A172 (cell line): ENCODE data around the gene ZSCAN12. TPM values are rescaled to one million over a fixed set of nuclear protein-coding genes. Genes with fewer than 3 reads are reported as not detected.
A peak's percentile ranks its signal among the peaks of the same experiment; 100 is the strongest.
"Not testable (repeated sequence)": the region's sequence is repeated elsewhere in the genome, so short reads cannot be mapped to it uniquely, and the experiment has no call there.

Experiments
- DNase-seq: peaks from one replicate; pipeline ENCODE4 v3.0.0-alpha.2; 2015; ENCODE audit warnings: low spot score
- total RNA-seq: library from RNA; depleted of rRNA; stranded (reverse); fragments of >200 nt; shearing (Covaris generic); gene quantifications from 2 replicates; pipeline ENCODE4 v1.2.3, GENCODE V29; 2014; rRNA removed

ZSCAN12 gene
- total RNA-seq = 5.3 and 7.3 TPM in 2 replicates

DNA sequence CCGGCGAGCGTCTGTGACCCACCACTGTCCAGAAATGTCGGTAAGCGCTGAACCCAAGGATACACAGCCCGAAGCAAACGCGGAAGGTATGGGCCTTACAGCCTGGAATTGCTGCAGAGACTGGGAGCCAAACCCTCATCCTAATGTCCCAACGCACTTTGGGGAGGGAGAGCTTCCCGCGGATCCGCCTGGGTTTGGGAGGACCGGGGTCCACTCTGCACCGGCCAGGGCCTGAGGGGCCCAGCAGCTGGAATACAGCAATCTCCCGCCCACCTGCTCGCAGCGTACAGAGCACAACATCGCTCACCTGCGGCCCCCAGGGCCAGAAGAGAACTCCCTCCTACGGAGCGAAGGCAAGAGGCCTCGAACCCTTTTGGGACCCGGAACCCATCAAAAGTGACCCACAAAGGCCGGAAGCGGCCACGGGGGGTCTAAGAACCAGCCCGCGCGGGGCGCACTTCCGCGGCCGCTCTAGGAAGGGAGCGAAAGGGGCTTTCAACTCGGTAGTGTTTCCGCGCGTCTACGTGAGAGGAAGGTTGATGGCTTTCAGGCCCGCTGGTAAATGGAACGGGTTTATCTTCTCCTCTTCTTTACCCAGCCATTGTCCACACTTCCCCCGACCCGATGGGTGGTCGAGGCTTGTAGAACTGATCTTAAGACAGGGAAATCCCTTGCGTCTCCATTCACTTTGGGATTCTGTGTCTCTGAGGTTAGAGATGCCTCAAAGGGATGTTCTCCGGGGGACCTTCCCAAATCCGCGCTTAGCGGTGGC is at the start of gene ZSCAN12:
ZSCAN12 (minus strand) TSS at position 398 of the 772 bp plus-strand sequence. CDS start 1,342 bp downstream, outside the sequence.
- DNase-seq = peak; percentile 67

DNA sequence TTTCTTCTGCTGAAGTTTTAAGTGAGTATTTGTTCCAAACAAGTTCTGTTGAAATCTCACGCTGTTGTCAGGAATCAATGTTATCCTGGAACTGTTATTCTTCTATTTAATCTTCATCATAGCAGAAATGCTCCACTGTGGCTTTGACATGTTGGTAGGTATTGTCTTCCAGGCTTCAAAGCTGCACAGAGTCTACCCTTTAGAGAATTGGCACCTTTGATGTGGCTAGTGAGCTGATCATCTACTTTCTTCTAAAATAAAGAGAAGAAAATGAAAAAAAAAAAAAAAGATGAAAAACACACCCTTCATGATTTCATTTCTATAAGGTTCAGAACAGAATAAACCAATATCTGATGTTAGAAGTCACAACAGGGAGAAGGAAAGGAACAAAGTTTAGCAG is 49.5 kb upstream of the ZSCAN12 start:
- DNase-seq = no peak

GRCh38 chr6:28447512-28447906 is 48.0 kb upstream of the ZSCAN12 start:
- DNase-seq = not testable (repeated sequence)

GRCh38 chr6:28446818-28447511 is 47.4 kb upstream of the ZSCAN12 start:
- DNase-seq = no peak

DNA sequence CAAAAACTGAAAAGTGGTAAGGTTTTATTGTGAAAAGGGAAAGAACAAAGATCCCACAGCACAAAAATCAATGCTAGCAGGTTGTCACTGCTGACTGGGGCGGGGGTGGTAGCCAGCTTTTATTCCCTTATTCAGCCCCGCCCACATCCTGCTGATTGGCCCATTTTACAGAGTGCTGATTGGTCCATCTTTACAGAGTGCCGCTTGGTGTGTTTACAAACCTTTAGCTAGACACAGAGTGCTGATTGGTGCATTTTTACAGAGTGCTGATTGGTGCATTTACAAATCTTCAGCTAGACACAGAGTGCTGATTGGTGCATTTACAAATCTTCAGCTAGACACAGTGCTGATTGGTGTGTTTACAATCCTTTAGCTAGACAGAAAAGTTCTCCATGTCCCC is 45.2 kb upstream of the ZSCAN12 start:
- DNase-seq = peak; percentile 23

GRCh38 chr6:28443112-28443773 is 43.7 kb upstream of the ZSCAN12 start, which contains the start of gene ZSCAN23:
Gene ZSCAN23 (minus strand): TSS chr6:28443491. CDS start chr6:28436266, 7,225 bp downstream.
- DNase-seq = peak; percentile 82

- no peak for DNase-seq
These were observed 43.0 kb upstream of the ZSCAN12 start for GRCh38 chr6:28442586-28442985.

- no peak for DNase-seq
These were observed 36.9 kb upstream of the ZSCAN12 start for GRCh38 chr6:28436404-28436803.

GRCh38 chr6:28433119-28433518 is 33.6 kb upstream of the ZSCAN12 start:
- no peak for DNase-seq

- no peak for DNase-seq
These were observed 30.2 kb upstream of the ZSCAN12 start for GRCh38 chr6:28429781-28430180.

- DNase-seq = no peak
These were observed 26.5 kb upstream of the ZSCAN12 start for GRCh38 chr6:28425944-28426541.

- peak; percentile 39 for DNase-seq
These were observed 24.6 kb upstream of the ZSCAN12 start for GRCh38 chr6:28424163-28424562.

DNA sequence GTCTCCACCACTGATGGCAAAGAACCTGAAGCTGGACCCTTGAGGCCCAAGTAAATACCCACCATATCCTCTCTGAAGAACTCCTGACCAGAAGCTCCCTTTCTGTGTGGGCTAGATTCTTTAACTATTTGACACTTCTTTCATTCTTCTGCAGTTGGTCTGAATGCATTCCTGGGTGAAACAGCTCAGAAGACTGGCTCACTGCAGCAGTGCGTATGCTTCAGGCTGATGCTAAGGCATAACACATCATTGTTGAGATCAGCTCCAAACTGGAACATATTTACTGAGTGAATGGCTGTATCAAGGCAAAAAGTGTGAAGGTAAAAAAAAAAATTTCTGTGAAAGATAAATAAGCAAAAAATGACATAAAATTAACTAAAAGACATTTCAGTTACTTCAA is 24.0 kb upstream of the ZSCAN12 start:
- no peak for DNase-seq

DNA sequence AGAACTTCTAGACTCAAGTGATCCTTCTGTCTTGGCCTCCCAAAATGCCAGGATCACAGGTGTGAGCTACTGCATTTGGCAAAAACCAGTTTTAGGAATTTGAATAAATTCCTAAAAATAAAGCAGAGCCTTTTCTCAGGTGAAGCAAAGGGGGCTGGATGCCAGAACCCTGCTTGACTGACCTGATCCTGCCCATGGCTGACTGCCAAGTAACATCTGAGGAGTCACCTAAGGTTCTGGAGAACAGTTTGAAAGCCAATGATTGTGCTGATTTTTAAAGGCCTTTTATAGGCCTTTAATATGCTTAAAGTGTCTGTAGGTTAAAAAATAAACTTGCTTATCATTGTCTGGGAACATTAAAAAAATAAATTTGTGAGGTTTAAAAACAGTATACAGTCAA is 14.1 kb upstream of the ZSCAN12 start:
- DNase-seq = no peak

DNA sequence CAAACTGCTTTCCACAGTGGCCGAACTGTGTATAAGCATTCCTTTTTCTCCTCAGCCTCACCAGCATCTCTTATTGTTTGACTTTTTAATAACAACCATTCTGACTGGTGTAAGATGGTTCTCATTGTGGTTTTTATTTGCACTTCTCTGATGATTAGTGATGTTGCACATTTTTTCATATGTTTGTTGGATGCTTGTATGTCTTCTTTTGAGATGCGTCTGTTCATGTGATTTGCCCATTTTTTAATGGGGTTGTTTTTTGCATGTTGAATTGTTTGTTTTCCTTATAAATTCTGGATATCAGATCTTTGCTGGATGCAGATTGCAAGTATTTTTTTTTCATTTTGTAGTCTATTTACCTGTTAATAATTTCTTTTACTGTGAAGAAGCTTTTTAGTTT is 11.2 kb upstream of the ZSCAN12 start:
- no peak for DNase-seq

DNA sequence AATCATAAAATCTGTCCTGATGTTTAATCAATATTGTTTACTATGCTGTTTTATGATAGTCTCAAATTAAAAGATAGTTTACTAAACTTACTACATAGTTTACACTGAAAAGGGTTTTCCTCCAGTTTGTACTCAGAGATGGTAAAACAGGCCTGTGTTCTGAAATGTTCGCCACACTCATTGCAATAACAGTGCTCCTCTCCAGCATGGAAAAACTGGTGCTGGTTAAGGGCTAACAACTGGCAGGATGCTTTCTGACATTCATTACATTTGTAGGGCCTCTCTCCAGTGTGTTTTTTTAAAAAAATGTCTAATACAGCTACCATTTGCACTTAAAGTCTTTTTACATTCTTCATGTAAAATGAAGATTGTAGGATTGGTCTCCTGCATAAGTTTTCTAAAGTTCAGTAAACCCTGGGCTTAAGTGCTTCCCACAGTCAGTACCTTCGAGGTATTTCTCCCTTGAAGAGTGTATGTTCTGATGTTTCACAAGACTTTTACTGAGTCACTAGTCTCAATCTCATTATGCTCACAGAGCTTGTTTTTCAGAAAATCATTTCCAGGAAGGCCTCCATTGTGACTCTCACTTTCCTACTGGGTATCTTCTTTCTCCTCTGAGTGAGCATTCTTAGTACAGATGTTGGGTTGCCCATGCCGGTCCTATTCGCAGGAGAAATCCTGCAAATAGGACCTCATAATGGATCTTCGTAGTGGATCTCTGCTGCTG is 8.7 kb upstream of the ZSCAN12 start:
- no peak for DNase-seq

DNA sequence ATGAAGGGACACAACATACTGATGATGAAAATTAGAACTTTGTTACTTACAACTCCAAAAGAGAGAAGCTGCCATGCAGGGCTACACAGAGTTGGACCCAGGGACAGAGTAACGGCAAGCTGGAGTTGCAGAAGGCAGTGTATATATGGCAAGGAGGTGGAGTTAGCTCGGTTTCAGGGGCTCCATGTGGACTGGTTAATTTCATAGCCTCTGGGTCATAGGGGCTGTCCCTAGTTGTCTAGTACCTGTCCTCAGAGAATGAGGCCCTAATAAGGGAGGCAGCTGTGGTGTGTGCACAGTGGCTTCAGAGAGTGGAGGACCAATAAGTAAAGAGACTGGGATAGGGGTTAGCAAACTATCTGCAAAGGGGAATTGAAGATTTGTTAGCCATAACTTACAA is 7.9 kb upstream of the ZSCAN12 start:
- DNase-seq = no peak

DNA sequence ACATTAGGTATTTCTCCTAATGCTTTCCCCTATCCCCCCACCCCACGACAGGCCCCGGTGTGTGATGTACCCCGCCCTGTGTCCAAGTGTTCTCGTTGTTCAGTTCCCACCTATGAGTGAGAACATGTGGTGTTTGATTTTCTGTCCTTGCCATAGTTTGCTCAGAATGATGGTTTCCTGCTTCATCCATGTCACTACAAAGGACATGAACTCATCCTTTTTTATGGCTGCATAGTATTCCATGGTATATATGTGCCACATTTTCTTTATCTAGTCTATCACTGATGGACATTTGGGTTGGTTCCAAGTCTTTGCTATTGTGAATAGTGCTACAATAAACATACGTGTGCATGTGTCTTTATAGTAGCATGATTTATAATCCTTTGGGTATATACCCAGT is 4.4 kb upstream of the ZSCAN12 start:
- not testable (repeated sequence) for DNase-seq

- no peak for DNase-seq
These were observed 2.6 kb upstream of the ZSCAN12 start for GRCh38 chr6:28402197-28402596.

GRCh38 chr6:28401172-28401571 is 1.6 kb upstream of the ZSCAN12 start:
- no peak for DNase-seq

- no peak for DNase-seq
These were observed 540 bp upstream of the ZSCAN12 start for GRCh38 chr6:28400122-28400451.

DNA sequence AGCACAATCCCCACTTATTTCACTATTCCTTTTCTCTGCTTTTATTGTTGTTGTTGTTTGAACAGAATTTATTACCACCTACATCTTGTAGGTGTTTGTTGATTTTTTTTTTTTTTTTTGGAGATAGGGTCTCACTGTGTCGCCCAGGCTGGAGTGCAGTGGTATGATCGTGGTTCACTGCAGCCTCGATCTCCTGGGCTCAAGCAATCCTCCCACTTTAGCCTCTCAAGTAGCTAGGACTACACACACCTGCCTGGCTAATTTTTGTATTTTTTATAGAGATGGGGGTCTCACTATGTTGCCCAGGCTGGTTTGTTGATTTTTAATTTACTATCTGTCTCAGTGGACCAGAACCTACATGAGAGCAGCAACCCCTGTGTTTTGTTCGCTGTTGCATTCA is 3.6 kb downstream of the ZSCAN12 start:
- no peak for DNase-seq
